G401 (cell line): ENCODE results near the gene CPLX1. TPM values are rescaled to one million over a fixed set of nuclear protein-coding genes. Genes with fewer than 3 reads are reported as not detected.

Experiments
- total RNA-seq: library from RNA; depleted of rRNA; stranded (reverse); fragments of >200 nt; shearing (Covaris generic); gene quantifications from 2 replicates; pipeline ENCODE4 v1.2.3, GENCODE V29; 2014; rRNA removed

CPLX1 gene
- total RNA-seq, 1 experiment from 2014 or later: 4.7 TPM

Other genes starting within 250 kb of the CPLX1 start
- gene TMEM271, start 249.8 kb downstream of the CPLX1 start, total RNA-seq: 5.4 and 17.9 TPM in 2 replicates
- 1.0 TPM in 1 of 2 replicates, not detected in the other for gene PDE6B, start 200.6 kb downstream of the CPLX1 start, total RNA-seq
- 245 and 376 TPM in 2 replicates for gene ATP5ME, start 151.9 kb downstream of the CPLX1 start, total RNA-seq
- gene MYL5, start 151.6 kb downstream of the CPLX1 start, total RNA-seq: 4.5 and 7.4 TPM in 2 replicates
- gene SLC49A3, start 137.0 kb downstream of the CPLX1 start, total RNA-seq: not detected in 2 replicates
- 27.1 and 34.1 TPM in 2 replicates for gene PCGF3, start 120.3 kb downstream of the CPLX1 start, total RNA-seq
- gene GAK, start 106.2 kb upstream of the CPLX1 start, total RNA-seq: 91.4 and 91.5 TPM in 2 replicates
- 7.0 and 21.4 TPM in 2 replicates for gene TMEM175, start 106.3 kb upstream of the CPLX1 start, total RNA-seq
- 11.0 and 12.9 TPM in 2 replicates for gene DGKQ, start 147.4 kb upstream of the CPLX1 start, total RNA-seq
- 3.0 and 3.8 TPM in 2 replicates for gene IDUA, start 160.9 kb upstream of the CPLX1 start, total RNA-seq
- 0.74 and 0.85 TPM in 2 replicates for gene SLC26A1, start 167.3 kb upstream of the CPLX1 start, total RNA-seq
- 23.9 and 28.5 TPM in 2 replicates for gene FGFRL1, start 185.5 kb upstream of the CPLX1 start, total RNA-seq